ENCODE measurements around the gene SLC44A5. TPM values are rescaled to one million over a fixed set of nuclear protein-coding genes. Genes with fewer than 3 reads are reported as not detected.
A peak's percentile ranks its signal among the peaks of the same experiment; 100 is the strongest.

Gene SLC44A5
- total RNA-seq, 1 experiment from 2014 or later, result 0.18 TPM

DNA sequence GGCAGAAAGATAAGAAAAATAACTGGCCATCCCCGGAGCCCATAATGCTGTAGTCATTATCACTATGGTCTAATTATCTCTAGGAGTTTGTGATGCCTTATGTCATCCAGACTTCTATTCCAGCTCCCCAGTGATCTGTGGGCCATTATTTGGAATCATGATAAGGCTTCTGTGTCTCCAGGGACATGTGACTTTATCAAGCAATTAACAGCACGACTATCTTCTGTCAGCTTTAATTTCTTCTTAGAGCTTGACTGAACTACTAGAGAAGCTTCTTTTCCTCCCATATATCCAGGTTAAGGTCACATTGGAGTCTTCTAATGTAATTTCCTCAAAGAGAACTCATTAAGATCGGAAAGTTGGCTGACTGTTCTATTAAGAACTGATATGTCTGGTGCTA is 376.4 kb downstream of the SLC44A5 start:
- CTCF ChIA-PET, result no interaction called here
- intact Hi-C loops (cut with micrococcal nuclease; ENCODE audit: unreplicated experiment), result loop anchor here (10.0 kb wide), 1 partner anchor 400 kb away; no protein-coding TSS in a partner anchor
- in situ Hi-C loops (cut with HindIII; ENCODE audit: low pct_unique_long_range_greater_than_20kb, low sequenced_read_pairs), result no loop called here

DNA sequence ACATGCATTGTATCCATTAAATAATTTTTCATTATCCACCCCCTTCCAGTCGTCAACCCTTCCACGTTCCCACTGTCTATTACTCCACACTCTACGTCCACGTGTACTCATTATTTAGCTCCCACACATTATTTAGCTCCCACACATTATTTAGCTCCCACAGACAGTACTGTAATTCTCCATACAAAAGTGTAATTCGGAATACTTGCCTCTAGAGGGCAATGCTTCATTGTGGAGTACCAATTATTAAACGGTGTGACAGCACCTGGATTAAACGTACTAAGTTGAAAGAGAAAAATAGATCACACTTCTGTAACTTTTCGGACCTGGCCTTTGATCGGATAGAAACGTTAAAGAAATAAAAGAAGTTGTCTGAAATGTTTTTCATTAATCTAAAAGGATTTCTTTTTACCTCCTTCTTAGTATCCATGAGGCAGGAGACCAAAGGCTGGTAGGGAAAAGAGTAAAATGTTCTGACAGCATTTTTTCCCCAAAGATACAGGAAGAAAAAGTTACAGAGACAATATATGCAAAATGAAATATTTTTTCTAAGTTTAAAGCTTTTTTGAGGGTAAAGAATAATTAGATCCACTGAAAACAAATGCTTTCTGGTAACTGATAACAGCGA is 377.5 kb downstream of the SLC44A5 start:
- H3K4me3 ChIP-seq (ENCODE audit: low read depth in 2 of 2, low read length in 2 of 2), result no peak overlapping the region
- TF ChIP-seq TCF7L2 (IDR thresholded peaks at IDR 0.05; ENCODE audit: low read depth, low read length), result no peak
- TF ChIP-seq, protein P1, sequence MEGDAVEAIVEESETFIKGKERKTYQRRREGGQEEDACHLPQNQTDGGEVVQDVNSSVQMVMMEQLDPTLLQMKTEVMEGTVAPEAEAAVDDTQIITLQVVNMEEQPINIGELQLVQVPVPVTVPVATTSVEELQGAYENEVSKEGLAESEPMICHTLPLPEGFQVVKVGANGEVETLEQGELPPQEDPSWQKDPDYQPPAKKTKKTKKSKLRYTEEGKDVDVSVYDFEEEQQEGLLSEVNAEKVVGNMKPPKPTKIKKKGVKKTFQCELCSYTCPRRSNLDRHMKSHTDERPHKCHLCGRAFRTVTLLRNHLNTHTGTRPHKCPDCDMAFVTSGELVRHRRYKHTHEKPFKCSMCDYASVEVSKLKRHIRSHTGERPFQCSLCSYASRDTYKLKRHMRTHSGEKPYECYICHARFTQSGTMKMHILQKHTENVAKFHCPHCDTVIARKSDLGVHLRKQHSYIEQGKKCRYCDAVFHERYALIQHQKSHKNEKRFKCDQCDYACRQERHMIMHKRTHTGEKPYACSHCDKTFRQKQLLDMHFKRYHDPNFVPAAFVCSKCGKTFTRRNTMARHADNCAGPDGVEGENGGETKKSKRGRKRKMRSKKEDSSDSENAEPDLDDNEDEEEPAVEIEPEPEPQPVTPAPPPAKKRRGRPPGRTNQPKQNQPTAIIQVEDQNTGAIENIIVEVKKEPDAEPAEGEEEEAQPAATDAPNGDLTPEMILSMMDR (IDR thresholded peaks at IDR 0.05), result peak; percentile 73; the same call in 1 of the 2 replicates
- H3K27ac ChIP-seq (ENCODE audit: low read length), result no peak overlapping the region
- no peaks in the 10 kb centered on the region for H3K4me1 ChIP-seq (ENCODE audit: control insufficient read depth, insufficient read depth, low read length)
- in situ Hi-C loops (cut with HindIII; ENCODE audit: low pct_unique_long_range_greater_than_20kb, low sequenced_read_pairs) (no loop called here), intact Hi-C loops (cut with micrococcal nuclease; ENCODE audit: unreplicated experiment) (loop anchor here (10.0 kb wide), 1 partner anchor 401 kb away; no protein-coding TSS in a partner anchor)
- ATAC-seq, result peak; percentile 87
- DNase-seq (ENCODE audit: low read depth, low spot score), result peak; percentile 8
- no peaks in the 10 kb centered on the region for H3K9me3 ChIP-seq (ENCODE audit: control insufficient read depth, insufficient read depth, low read depth, low read length)
- no peaks in the 10 kb centered on the region for H3K36me3 ChIP-seq (ENCODE audit: control insufficient read depth, insufficient read depth, low read length)
- no TSS peak for BruUV-seq (replicated peaks)
- ChIA-PET CTCF (interaction anchor here (0.6 kb wide), 1 partner anchor 576 kb away, joined by 15 read pairs; no protein-coding TSS in a partner anchor), POLR2A (no interaction called here)
- H3K27me3 ChIP-seq (ENCODE audit: control insufficient read depth, insufficient read depth, low read length), result no peaks in the 10 kb centered on the region

More for the DNA sequence above, 376.4 kb downstream of the SLC44A5 start:
- Histone ChIP-seq H3K27ac (ENCODE audit: low read length) (no peak overlapping the region), H3K4me1 (ENCODE audit: control insufficient read depth, insufficient read depth, low read length) (no peaks in the 10 kb centered on the region), H3K27me3 (ENCODE audit: control insufficient read depth, insufficient read depth, low read length) (no peaks in the 10 kb centered on the region), H3K36me3 (ENCODE audit: control insufficient read depth, insufficient read depth, low read length) (no peaks in the 10 kb centered on the region), H3K9me3 (ENCODE audit: control insufficient read depth, insufficient read depth, low read depth, low read length) (no peaks in the 10 kb centered on the region), H3K4me3 (ENCODE audit: low read depth in 2 of 2, low read length in 2 of 2) (no peak overlapping the region)
- no peak for ATAC-seq
- POLR2A ChIA-PET, result no interaction called here
- no TSS peak for BruUV-seq (replicated peaks)
- TF ChIP-seq TCF7L2 (IDR thresholded peaks at IDR 0.05; ENCODE audit: low read depth, low read length) (no peak), SIN3A (IDR thresholded peaks at IDR 0.05; ENCODE audit: borderline replicate concordance, insufficient read depth, low read depth, low read length) (no peak), POLR2AphosphoS5 (IDR thresholded peaks at IDR 0.05; ENCODE audit: low read depth, low read length) (no peak)
- TF ChIP-seq, protein P2, sequence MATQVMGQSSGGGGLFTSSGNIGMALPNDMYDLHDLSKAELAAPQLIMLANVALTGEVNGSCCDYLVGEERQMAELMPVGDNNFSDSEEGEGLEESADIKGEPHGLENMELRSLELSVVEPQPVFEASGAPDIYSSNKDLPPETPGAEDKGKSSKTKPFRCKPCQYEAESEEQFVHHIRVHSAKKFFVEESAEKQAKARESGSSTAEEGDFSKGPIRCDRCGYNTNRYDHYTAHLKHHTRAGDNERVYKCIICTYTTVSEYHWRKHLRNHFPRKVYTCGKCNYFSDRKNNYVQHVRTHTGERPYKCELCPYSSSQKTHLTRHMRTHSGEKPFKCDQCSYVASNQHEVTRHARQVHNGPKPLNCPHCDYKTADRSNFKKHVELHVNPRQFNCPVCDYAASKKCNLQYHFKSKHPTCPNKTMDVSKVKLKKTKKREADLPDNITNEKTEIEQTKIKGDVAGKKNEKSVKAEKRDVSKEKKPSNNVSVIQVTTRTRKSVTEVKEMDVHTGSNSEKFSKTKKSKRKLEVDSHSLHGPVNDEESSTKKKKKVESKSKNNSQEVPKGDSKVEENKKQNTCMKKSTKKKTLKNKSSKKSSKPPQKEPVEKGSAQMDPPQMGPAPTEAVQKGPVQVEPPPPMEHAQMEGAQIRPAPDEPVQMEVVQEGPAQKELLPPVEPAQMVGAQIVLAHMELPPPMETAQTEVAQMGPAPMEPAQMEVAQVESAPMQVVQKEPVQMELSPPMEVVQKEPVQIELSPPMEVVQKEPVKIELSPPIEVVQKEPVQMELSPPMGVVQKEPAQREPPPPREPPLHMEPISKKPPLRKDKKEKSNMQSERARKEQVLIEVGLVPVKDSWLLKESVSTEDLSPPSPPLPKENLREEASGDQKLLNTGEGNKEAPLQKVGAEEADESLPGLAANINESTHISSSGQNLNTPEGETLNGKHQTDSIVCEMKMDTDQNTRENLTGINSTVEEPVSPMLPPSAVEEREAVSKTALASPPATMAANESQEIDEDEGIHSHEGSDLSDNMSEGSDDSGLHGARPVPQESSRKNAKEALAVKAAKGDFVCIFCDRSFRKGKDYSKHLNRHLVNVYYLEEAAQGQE (IDR thresholded peaks at IDR 0.05; ENCODE audit: insufficient read depth in 1 of 2, low read depth in 2 of 2, low read length in 1 of 2), result no peak
- TF ChIP-seq, protein P1 (IDR thresholded peaks at IDR 0.05), result no peak
- no peak for DNase-seq (ENCODE audit: low read depth, low spot score)

All from Panc1 (cell line).